Erythroblast (primary cell): ENCODE data around the gene ADCY3.

Source experiments
- GATA1 ChIP-seq: IDR thresholded peaks from 2 replicates; pipeline ENCODE4 v1.6.1; 2011; ENCODE audit warnings: low read depth, mild to moderate bottlenecking, control low read depth, low read length, moderate library complexity
- POLR2A ChIP-seq: IDR thresholded peaks from 2 replicates; pipeline ENCODE4 v1.6.1; 2011; ENCODE audit warnings: mild to moderate bottlenecking, low read length

GRCh38 chr2:24948506-24948905 is 28.5 kb upstream of the ADCY3 start:
- no peak for TF ChIP-seq POLR2A
- TF ChIP-seq GATA1 = no peak
